Measurements from ENCODE around the gene MED19.
"Not testable (repeated sequence)": the region's sequence is repeated elsewhere in the genome, so short reads cannot be mapped to it uniquely, and the experiment has no call there.

Gene MED19

DNA sequence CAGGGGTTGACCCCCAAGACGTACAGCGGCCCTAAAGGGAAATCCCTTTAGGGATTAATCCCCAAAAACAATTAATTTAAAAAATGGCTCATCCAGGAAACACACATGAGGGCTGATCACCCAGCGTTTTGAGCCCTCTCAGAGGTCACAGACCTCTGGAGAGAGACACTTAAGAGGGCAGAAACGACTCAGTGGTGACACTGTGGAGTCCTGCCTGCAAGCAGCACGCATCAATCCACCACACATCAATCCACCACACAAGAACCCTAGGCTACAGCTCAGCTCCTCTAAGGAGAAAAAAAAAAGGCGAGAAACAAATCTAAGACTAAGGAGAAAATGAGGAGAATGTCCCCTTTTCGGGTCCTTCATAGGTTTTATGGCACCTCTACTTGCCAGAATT, 16.8 kb upstream of the MED19 start:
- no peak overlapping the region for H3K4me3 ChIP-seq (ENCODE audit: low read length)
- TF ChIP-seq ZNF274 (IDR thresholded peaks at IDR 0.05; ENCODE audit: low read depth, low read length): no peak

DNA sequence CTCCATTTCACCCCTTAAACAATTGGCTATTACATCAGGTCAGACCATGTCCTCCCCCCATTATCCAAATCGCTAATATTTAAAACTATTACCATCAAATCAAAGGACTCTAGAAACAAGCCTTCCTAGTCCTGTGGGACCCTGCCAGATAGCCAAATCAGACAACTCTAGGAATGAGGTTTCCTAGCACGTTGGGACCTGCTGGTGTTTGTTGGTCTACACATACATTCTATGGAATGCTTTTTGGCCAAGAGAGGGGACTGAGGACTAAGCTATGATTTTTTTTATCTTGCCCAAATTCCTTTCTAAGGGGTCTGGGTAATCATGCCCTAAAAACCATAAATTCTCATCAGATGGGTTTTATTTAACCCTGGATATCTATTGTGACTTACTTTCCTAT, 15.2 kb upstream of the MED19 start:
- no peak overlapping the region for H3K4me3 ChIP-seq (ENCODE audit: low read length)
- no peak for TF ChIP-seq ZNF274 (IDR thresholded peaks at IDR 0.05; ENCODE audit: low read depth, low read length)

DNA sequence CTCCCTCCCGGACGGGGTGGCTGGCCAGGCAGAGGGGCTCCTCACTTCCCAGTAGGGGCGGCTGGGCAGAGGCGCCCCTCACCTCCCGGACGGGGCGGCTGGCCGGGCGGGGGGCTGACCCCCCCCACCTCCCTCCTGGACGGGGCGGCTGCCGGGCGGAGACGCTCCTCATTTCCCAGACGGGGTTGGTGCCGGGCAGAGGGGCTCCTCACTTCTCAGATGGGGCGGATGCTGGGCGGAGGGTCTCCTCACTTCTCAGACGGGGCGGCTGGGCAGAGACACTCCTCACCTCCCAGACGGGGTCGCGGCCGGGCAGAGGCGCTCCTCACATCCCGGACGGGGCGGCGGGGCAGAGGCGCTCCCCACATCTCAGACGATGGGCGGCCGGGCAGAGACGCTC, 4.7 kb upstream of the MED19 start:
- H3K4me3 ChIP-seq (ENCODE audit: low read length): not testable (repeated sequence)

DNA sequence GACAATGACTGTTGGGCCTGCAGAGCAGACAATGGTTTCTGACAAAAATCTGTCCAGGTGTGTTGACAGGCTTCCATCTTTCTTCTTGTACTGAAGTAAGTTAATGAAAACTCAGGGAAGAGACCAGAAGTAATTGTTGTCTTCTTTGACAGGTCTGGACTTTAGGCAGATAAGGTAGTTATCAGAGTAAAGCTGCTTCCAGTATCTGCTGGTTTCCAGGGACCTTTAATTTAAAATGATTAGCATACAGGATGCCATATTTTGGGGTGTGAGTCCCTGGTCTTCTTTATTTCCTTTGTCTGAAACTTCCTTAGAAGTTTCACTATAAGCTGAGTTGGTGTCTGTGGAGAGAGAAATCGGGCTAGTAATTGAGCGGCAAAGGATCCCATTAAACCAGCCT, 1.8 kb upstream of the MED19 start:
- H3K4me3 ChIP-seq (ENCODE audit: low read length): peak overlapping the region; percentile 94
- TF ChIP-seq ZNF274 (IDR thresholded peaks at IDR 0.05; ENCODE audit: low read depth, low read length): no peak

DNA sequence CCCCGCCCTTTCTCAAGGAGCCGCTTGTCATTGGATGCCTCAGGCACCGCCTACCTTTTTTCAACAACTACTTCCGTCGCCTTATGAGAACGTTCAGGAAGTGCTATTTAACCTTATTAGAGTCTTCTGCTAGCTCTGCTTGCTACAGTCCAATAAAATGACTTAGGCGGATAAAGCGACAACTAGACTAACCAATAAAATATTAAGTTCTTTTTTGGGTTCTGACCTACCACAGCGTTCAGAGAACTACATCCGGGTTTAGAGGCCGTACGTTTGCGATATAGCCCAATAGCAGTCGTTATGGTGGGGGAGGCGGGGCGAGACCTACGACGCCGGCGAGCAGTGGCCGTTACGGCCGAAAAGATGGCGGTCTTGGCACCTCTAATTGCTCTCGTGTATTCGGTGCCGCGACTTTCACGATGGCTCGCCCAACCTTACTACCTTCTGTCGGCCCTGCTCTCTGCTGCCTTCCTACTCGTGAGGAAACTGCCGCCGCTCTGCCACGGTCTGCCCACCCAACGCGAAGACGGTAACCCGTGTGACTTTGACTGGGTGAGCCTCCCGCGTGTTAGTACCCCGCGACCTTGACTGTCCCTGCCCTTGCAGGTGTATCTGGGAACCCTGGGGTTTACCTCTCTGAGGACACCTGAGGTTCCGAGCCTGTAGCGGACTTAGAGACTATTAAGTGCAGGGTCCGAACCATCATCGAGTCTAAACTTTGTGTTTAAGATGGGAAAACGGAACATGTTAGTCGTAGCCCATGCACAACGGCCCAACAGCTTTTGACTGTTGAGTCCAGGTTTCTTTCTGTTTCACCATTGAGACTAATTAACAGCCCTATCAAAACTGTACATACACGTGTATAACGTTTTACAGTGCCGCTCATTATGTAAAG, 488 bp upstream of the MED19 start, which contains the start of gene TMX2:
Gene TMX2 (plus strand): TSS at position 338 of the 895 bp plus-strand sequence. CDS start 26 bp downstream, at position 364.
- peak within 1 kb of the TSS; percentile 94 for H3K4me3 ChIP-seq (ENCODE audit: low read length)

DNA sequence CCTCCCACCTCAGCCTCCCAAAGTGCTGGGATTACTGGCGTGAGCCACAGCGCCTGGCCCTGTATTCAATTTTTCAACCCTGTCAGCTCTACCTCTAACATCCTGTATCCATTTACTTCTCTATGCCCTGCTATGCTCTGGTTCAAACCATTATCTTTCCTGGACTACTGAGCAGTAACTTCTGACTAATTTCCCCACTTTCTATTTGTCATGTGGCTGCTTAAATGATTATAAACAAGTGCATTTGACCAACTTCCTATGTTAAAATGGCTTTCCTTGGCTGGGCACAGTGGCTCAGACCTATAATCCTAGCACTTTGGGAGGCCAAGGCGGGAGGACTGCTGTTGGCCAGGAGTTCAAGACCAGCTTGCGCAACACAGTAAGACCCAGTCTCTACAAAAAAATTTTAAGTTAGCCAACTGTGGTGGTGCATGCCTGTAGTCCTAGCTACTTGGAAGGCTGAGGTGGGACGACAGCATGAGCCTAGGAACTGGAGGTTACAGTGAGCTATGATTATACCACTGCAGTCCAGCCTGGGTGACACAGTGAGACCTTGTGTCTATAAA, 2.1 kb downstream of the MED19 start:
- H3K4me3 ChIP-seq (ENCODE audit: low read length): no peak overlapping the region
- TF ChIP-seq ZNF274 (IDR thresholded peaks at IDR 0.05; ENCODE audit: low read depth, low read length): no peak

More for the DNA sequence above, 488 bp upstream of the MED19 start, which contains the start of gene TMX2:
- no peak for TF ChIP-seq ZNF274 (IDR thresholded peaks at IDR 0.05; ENCODE audit: low read depth, low read length)

DNA sequence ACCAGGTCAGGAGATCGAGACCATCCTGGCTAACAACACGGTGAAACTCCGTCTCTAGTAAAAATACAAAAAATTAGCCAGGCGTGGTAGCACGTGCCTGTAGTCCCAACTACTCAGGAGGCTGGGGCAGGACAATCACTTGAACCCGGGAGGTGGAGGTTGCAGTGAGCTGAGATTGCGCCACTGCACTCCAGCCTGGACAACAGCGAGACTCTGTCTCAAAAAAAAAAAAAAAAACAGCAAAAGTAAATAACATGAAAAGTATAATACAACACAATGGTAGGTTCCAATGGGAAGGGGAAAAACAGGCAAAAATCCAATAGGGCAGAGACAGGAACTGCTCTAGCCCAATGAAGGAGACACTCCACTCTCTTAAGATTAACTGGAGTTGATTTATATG, 6.6 kb downstream of the MED19 start:
- H3K4me3 ChIP-seq (ENCODE audit: low read length): not testable (repeated sequence)

DNA sequence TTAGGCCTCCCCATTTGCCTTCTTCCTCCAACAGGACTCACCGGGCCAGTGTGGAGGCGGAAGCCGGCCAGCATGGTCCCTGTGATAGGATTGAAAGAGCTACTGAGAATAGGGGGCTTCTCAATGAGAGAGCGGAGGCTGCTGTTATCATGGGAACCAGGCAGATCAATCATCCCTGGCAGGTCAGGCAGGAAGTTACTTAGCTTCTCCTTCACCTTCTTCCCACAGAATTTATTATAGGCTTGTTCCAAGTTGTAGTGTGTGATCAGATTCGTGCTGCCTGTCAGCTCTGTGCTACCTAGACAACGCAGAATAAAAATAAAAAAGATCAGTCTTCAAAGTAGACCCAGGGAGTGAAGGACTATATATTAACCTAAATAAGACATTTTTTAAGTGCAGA, 7.1 kb downstream of the MED19 start:
- TF ChIP-seq ZNF274 (IDR thresholded peaks at IDR 0.05; ENCODE audit: low read depth, low read length): no peak

DNA sequence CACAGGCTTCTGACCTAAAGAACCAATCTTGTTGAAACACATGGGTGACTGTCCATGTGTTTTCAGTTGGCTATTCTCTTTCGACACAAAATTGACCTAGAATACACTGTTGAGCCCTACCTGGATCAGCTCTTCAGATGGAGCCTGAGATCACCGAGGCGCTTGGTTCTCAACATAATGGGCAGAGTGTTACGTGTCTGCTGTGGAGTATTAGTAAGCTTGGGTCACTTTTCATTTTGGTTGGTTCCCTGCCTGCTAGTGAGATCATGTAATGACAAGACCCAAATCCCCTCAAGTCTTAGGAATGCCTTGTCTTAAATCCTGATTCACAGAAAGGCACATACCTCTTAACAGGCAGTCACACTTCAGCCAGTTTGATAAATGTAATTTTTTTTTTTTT, 8.7 kb downstream of the MED19 start:
- no peak overlapping the region for H3K4me3 ChIP-seq (ENCODE audit: low read length)
- no peak for TF ChIP-seq ZNF274 (IDR thresholded peaks at IDR 0.05; ENCODE audit: low read depth, low read length)

More for the DNA sequence above, 7.1 kb downstream of the MED19 start:
- no peak overlapping the region for H3K4me3 ChIP-seq (ENCODE audit: low read length)

DNA sequence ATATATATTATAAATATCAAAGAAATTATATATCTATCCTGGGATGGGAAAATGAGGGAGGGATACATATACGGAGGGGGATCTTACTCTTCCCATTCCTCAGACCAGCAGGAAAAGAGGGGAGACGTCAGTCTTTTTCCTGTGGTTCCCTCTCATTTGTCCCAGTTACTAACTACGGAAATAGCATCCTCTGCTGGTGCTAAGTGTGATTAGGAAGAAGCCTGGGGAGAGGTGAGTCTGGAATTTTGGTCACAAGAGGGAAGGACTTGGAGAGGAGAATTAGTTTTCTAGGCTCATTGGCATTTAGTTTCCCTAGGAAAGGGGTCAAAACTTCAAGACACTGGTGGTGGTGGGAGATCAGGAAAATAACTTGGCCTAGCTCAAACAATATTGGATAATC, 11.6 kb downstream of the MED19 start:
- no peak overlapping the region for H3K4me3 ChIP-seq (ENCODE audit: low read length)
- no peak for TF ChIP-seq ZNF274 (IDR thresholded peaks at IDR 0.05; ENCODE audit: low read depth, low read length)

DNA sequence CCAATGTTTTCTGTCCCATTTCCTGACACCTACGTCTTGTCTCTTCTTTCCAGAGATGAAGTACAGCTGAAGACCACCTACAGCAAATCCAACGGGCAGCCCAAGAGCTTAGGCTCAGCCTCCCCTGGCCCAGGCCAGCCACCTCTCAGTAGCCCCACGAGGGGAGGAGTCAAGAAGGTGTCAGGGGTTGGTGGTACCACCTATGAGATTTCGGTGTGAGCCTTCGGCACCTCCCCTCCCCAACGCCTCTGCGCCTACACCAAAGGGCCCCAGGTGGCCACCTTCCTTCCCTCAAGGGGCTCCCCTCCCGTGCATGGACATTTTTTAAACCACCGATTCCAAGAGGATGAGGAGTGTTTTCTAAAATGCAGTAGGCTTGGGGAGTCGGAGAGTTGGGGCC, 12.2 kb downstream of the MED19 start:
- H3K4me3 ChIP-seq (ENCODE audit: low read length): no peak overlapping the region
- TF ChIP-seq ZNF274 (IDR thresholded peaks at IDR 0.05; ENCODE audit: low read depth, low read length): no peak

DNA sequence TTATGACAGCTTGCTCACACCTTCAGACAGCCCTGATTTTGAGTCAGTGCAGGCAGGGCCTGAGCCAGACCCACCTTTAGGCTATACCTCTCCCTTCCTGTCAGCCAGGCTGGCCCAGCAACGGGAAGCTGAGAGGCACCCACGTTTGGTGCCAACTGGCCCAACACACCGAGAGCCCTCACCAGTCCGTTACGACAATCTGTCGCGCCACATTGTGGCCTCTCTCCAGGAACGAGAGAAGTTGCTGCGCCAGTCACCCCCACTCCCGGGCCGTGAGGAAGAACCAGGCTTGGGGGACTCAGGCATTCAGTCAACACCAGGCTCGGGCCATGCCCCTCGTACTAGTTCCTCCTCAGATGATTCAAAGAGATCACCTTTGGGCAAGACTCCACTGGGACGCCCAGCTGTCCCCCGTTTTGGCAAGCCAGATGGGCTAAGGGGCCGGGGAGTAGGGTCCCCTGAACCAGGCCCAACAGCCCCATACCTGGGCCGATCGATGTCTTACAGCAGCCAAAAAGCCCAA, 13.1 kb downstream of the MED19 start:
- TF ChIP-seq ZNF274 (IDR thresholded peaks at IDR 0.05; ENCODE audit: low read depth, low read length): no peak

DNA sequence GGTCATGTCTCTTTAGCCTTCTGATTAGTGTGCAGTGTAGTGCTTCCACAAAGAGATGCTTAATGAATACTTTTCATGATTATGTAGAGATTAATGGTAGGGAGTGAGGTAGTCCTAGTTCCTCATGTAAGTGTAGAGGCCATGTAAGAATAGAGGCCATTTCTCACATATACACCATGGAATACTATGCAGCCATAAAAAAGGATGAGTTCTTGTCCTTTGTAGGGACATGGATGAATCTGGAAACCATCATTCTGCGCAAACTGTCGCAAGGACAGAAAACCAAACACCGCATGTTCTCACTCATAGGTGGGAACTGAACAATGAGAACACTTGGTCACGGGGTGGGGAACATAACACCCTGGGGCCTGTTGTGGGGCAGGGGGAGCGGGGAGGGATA, 21.5 kb downstream of the MED19 start:
- H3K4me3 ChIP-seq (ENCODE audit: low read length): not testable (repeated sequence)

More for the DNA sequence above, 13.1 kb downstream of the MED19 start:
- H3K4me3 ChIP-seq (ENCODE audit: low read length): no peak overlapping the region

DNA sequence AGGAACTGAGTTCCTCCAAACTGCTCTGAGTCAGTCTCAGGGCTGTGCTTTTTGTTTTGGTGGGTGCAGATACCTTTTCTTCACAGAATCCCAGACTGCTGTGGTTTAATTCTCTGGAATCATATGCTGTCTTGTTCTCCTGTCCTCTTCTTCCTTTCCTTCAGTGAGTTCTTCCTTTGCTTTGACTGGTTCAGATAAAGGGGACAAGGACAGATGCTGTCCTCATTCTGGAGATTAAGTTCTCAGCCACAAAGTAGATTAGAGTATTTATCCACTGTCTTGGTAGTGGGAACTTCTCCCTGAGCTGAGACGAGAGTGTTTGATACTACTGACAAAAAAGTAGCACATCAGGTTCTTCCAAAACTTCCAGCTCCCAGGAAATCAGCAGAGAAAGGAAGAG, 30.8 kb downstream of the MED19 start:
- TF ChIP-seq ZNF274 (IDR thresholded peaks at IDR 0.05; ENCODE audit: low read depth, low read length): no peak

DNA sequence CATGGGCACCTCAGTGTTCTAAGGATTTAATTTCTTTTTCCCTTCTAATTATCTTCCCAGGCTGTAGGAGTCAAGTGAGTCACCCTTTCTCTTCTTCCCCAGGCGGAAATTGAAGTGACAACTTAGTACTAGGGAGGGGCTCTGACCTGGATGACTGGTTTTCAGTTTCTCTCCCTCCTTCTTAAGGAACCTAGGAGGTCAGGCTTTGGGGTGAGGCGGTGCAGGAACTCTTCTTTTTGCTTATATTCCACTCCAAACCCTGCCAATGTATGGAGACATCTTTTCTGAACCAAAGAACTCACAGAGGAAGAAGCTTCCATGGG, 31.5 kb downstream of the MED19 start:
- H3K4me3 ChIP-seq (ENCODE audit: low read length): no peak overlapping the region
- no peak for TF ChIP-seq ZNF274 (IDR thresholded peaks at IDR 0.05; ENCODE audit: low read depth, low read length)

More for the DNA sequence above, 30.8 kb downstream of the MED19 start:
- H3K4me3 ChIP-seq (ENCODE audit: low read length): no peak overlapping the region
